Left hindlimb (tissue), 1 donor: Measurements from ENCODE around the gene MTA1.

Experiments used
- DNase-seq: peaks from one replicate; pipeline ENCODE4 v3.0.0-alpha.2; 2018

Gene MTA1

DNA sequence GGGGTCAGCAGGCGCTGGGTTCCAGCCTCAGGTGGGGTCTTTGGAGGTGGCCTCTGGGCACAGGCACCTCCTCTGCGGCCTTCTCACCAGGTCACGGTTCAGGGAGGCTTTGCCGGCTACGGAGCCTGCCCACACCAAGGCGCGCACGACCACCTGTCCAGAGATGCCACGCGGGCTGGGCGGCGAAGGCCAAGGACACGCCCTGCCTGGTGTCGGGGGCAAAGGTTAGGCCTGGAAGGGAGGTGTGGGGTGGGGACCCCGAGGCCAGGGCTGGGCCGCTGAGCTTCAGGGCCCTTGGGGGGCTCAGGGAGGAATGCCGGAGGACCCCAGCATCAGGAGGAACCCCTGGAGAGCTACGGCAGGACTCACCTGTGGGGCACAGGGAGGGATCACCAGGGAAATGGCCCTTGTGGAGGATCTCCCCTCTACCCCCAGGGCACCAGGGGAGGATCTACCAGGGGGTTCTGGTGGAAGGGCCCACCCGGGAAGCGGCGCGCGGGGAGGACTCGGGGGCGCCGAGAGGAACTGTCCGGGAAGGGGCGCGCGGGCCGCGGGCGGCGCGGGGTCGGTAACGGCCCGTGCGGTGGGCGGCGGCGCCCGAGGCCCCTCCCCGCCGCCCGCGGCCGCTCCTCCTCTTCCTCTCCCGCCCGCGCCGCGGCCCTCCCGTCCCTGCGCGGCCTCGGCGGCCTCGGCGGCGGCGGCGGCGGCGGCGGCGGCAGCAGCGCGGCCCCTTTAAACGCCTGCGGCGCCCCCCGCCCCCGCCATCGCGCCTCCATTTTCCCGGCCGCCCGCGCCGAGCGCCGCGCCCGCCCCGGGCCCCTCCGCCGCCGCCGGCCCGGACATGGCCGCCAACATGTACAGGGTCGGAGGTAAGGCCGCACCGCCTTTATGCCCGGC, at the start of gene MTA1:
TSS of gene MTA1 (plus strand) at position 633 of the 897 bp plus-strand sequence. CDS start at position 842, 209 bp downstream.
- DNase-seq = no peak

DNA sequence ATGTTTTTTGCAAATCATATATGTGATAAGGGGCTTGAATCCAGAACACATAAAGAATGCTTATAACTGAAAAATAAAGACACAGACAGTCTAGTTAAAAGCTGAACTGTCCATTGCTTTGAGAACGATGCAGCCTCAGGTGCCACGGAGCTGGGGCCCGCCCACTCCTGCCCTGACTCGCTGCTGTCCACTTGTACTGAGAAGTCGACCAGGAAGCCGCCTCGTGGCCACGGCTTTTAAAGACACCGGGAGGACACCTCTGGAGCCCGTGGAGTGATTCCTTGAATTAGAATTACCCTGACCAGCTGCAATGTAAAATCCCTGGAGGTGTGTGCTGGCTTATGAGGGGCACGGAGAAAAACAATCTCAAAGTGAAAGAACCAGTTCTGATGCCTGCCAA, 45.2 kb upstream of the MTA1 start:
- DNase-seq = no peak

DNA sequence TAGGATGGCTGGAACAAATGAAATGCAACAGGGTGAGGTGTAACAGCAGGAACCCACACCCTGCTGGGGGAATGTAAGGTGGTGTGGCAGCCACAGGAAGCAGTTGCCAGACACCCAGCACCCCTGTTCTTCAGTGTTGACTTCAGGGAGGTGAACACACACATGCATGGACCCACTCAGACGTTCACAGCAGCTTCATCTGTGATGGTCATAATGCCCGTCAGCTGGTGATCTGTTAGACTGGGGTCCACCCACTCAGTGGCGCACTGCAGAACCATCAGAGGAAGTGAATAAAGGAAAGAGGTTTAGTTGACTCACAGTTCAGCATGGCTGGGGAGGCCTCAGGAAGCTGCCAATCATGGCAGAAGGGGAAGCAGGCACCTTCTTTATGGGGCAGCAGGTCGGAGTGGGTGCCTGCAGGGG, 44.0 kb upstream of the MTA1 start:
- DNase-seq = no peak

DNA sequence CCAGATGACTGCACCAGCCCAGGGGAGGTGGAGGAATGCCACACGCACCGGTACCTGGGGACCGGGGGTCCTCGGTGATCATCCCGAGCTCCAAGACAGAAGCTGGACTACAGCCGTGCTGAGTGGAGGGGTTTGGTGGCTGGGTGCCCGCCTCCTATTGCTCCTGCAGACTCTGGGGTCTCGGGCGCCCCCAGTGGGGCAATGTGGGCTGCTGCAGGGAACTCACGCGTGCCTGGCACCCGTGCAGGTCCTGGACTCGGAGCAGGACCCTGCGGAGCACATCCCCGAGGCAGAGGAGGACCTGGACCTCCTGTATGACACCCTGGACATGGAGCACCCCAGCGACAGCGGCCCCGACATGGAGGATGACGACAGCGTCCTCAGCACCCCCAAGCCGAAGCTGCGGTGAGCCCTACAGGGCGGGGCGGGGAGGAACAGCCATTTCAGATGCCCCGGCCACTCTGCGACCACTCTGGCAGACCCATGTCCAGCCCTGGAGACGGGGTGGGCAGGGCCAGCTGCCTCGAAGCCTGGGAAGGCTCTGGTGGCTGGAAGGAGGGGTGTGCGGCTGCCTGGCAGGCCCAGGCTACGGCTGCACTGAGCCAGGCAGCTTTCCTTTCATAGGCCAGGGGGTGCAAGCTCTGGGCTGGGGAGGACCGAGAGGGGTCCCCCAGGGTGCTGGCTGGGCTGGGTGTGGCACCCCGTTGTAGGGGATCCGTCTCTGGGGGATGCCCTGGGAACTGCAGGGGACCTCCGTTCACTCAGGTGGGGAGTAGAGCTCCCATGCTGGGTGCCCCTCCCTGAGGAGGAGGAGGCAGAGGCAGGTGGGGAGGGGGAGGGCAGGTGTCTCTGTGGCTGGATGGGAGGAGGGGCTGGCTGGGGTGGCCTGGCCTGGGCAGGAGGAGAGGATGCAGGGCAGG, 42.8 kb upstream of the MTA1 start:
- DNase-seq = no peak

- DNase-seq = no peak
Measured at GRCh38 chr14:105377555-105378182, 42.0 kb upstream of the MTA1 start.

- no peak for DNase-seq
Measured at GRCh38 chr14:105378199-105378598, 41.4 kb upstream of the MTA1 start.

DNA sequence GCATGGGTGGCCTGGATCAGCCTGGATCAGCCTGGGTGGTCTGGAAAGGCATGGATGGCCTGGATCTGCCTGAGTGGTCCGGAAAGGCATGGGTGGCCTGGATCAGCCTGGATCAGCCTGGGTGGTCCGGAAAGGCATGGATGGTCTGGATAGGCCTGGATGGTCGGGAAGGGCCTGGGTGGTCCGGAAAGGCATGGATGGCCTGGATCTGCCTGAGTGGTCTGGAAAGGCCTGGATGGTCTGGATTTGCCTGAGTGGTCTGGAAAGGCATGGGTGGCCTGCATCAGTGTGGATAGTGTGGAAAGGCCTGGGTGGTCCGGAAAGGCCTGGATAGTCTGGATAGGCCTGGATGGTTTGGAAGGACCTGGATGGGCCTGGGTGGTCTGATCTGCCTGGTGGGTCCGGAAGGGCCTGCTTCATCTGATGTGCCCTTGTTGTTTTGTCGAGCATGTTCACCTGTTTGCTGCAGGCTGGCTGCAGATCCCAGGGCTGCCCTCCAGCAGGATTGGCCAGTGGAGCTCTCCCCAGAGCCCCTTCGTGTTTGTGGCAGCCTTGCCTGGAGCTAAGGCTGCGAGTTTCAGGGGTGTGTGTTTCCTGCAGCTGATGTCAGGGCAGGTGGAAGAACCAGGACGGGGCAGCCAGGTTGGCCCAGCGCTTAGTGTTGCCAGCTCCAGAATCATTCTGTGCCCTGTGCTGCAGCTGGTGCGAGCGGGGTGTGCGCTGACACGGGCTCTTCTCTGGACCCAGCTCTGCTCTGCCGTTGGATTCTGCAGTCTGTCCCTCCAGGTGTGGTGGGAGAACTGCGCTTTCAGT, 40.5 kb upstream of the MTA1 start:
- DNase-seq = no peak

DNA sequence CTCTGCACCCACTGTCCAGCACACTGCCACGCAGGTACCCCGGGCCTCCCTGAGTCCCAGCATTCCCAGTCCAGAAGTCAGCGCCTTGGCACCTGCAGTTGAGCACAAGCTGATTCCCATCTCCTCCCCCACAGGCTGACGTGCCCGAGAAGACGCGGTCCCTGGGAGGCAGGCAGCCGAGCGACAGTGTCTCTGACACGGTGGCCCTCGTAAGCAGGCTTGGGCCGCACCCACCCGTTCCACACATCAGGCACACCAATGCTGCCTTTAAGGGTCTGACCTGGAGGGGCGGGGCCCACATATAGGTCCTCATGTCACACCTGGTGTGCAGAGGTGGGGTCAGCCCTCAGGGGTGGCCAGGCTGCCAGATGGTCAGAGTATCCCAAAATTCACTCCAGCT, 39.7 kb upstream of the MTA1 start:
- no peak for DNase-seq

DNA sequence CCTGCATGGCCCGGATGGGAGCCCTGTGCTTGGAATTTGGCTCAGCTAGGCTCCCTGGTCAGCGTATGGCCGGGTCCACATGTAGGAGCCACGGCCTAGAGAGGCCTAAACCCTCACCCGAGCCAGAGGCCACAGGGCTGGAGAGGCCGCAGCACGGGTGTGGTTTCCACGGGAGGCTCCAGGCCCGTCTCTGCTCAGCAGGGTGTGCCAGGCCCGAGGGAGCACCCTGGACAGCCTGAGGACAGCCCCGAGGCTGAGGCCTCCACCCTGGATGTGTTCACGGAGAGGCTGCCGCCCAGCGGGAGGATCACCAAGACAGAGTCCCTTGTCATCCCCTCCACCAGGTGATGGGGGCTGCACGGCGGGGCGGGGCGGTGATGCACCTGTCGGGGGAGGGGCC, 38.9 kb upstream of the MTA1 start:
- DNase-seq = no peak

- no peak for DNase-seq
Measured at GRCh38 chr14:105381446-105382342, 37.9 kb upstream of the MTA1 start.

DNA sequence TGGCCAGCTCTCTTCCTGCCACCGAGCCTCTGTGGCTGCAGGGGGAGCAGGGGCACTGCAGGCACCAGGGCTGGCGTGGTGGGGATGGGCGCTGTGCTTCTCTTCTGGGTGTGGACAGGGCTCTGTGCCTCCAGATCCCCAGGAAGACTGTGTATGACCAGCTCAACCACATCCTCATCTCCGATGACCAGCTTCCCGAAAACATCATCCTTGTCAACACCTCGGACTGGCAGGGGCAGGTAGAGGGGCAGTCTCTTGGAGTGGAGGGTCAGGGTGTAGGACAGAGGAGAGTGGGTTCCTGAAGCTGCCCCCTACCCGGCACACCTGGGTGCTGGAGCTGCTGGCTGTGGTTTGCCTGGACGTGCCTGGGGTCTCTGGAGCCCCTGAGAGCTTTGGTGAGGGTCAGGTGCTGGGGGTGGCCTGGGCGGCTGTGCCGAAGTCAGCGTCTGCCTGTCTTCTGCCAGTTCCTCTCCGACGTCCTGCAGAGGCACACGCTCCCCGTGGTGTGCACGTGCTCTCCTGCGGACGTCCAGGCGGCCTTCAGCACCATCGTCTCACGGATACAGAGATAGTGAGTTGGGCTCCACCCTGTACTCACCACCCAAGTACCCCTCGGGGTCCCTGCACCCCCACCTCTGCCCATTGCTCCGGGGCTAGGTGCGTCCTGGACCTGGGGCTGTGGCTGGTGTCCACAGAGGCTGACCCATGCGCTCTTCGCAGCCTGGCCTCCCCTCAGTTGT, 37.1 kb upstream of the MTA1 start:
- no peak for DNase-seq

GRCh38 chr14:105383083-105383730, 36.4 kb upstream of the MTA1 start:
- DNase-seq = no peak

- no peak for DNase-seq
Measured at GRCh38 chr14:105384041-105384557, 35.5 kb upstream of the MTA1 start.

GRCh38 chr14:105384605-105385321, 34.9 kb upstream of the MTA1 start:
- DNase-seq = no peak

DNA sequence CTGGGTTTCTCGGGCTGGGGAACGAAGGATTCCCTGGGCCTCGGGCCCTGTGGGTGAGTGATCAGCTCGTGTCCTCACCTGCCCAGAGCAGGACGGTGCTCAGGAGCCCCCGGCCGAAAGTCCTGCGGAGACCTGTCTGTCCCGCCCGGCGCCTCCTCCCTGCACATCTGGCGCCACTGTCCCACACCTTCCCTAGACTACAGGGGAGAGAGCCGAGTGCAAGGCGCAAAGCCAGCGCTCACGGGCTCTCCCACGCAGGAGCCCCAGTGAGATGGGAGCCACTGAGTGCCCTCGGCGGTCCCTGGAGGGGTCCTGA, 34.3 kb upstream of the MTA1 start:
- no peak for DNase-seq

GRCh38 chr14:105385698-105386365, 33.8 kb upstream of the MTA1 start:
- DNase-seq = no peak

DNA sequence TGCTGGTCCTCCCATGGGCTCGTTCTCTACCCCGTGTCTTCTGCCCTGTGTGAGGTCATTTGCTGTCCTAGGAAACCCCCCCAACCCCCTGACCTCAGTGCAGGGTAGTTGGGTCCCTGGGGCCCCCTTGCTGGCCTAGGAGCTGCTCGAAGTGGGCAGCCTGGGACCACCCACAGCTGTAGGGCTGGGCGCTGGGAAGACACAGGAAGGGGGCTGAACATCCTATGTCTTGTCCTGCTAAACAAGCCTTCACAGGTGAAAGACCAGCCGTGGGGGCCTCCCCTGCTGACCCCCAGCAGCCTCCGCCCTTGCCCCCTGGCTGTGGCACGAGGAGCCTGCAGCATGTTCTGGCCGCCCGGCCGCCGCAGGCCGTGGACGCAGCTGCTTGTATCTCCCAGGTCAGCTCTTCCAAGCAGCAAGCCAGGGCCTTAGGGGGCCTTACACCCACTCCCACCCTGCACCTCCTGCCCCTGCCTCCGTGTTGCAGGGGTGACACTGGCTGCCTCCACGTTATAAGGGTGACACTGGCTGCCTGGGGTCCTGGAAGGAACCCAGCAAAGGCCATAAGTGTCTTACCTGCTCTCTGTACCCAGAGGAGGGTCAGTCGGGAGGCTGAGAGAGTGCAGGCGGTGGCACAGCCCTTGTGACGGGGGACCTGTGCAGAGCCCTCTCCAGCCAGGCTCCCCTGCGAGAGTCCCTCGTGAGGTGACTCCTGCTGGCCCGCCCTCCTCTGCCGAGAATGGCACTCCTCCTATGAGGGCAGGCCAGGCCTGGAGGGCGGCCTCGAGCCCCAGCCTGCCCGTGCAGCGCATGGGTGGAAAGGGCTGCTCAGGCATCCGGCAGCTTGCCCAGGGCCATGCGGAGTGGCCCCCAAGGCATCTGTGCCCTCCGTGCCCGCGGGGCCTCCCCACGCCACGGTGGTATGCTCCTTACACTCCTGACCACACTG, 32.8 kb upstream of the MTA1 start:
- DNase-seq = no peak
